Neuron (in vitro differentiated cells): ENCODE measurements around the gene TFAP2E.

Experiments used
- H2AFZ ChIP-seq: one replicate; pipeline ENCODE4 v1.6.1; 2013; ENCODE audit warnings: low read depth, mild to moderate bottlenecking, inconsistent platforms, low read length, moderate library complexity
- H3K27me3 ChIP-seq: one replicate; pipeline ENCODE4 v1.6.1; 2013; ENCODE audit warnings: low read length; ENCODE audit not compliant: insufficient read depth
- H3K36me3 ChIP-seq: one replicate; pipeline ENCODE4 v1.6.1; 2013; ENCODE audit warnings: low read length; ENCODE audit not compliant: insufficient read depth
- H3K4me1 ChIP-seq: one replicate; pipeline ENCODE4 v1.6.1; 2013; ENCODE audit warnings: low read length; ENCODE audit not compliant: insufficient read depth
- H3K4me3 ChIP-seq: 2 replicates; pipeline ENCODE4 v1.5.1; 2013; ENCODE audit warnings: mild to moderate bottlenecking, low read length, moderate library complexity
- H3K9me3 ChIP-seq: one replicate; pipeline ENCODE4 v1.6.1; 2013; ENCODE audit warnings: low read length

Gene TFAP2E

GRCh38 chr1:35603468-35603867 is 30.4 kb downstream of the TFAP2E start:
- Histone ChIP-seq H3K27me3 (no peaks in the 10 kb centered on the region), H3K4me1 (peaks cover 19% of the 10 kb centered on the region), H3K9me3 (peaks cover 1% of the 10 kb centered on the region), H3K36me3 (peaks cover 59% of the 10 kb centered on the region), H3K4me3 (no peak overlapping the region), H2AFZ (no peak overlapping the region)

- peaks cover 64% of the 10 kb centered on the region for H3K36me3 ChIP-seq
- peaks cover 1% of the 10 kb centered on the region for H3K9me3 ChIP-seq
- no peak overlapping the region for H3K4me3 ChIP-seq
- no peak overlapping the region for H2AFZ ChIP-seq
- H3K27me3 ChIP-seq = no peaks in the 10 kb centered on the region
- H3K4me1 ChIP-seq = peaks cover 19% of the 10 kb centered on the region
These were observed 30.8 kb downstream of the TFAP2E start for GRCh38 chr1:35603941-35604340.

GRCh38 chr1:35605071-35605866 is 32.2 kb downstream of the TFAP2E start:
- peaks cover 19% of the 10 kb centered on the region for H3K4me1 ChIP-seq
- H2AFZ ChIP-seq = no peak overlapping the region
- no peaks in the 10 kb centered on the region for H3K27me3 ChIP-seq
- H3K9me3 ChIP-seq = peaks cover 1% of the 10 kb centered on the region
- H3K36me3 ChIP-seq = peaks cover 70% of the 10 kb centered on the region
- H3K4me3 ChIP-seq = no peak overlapping the region

GRCh38 chr1:35605867-35606182 is 32.7 kb downstream of the TFAP2E start:
- H2AFZ ChIP-seq = no peak overlapping the region
- H3K4me1 ChIP-seq = peaks cover 19% of the 10 kb centered on the region
- H3K4me3 ChIP-seq = no peak overlapping the region
- peaks cover 1% of the 10 kb centered on the region for H3K9me3 ChIP-seq
- no peaks in the 10 kb centered on the region for H3K27me3 ChIP-seq
- H3K36me3 ChIP-seq = peaks cover 72% of the 10 kb centered on the region

GRCh38 chr1:35611655-35612054 is 38.5 kb downstream of the TFAP2E start:
- peaks cover 74% of the 10 kb centered on the region for H3K36me3 ChIP-seq
- H3K27me3 ChIP-seq = no peaks in the 10 kb centered on the region
- H3K9me3 ChIP-seq = peaks cover 1% of the 10 kb centered on the region
- no peak overlapping the region for H2AFZ ChIP-seq
- no peak overlapping the region for H3K4me3 ChIP-seq
- H3K4me1 ChIP-seq = no peaks in the 10 kb centered on the region

- Histone ChIP-seq H3K9me3 (no peaks in the 10 kb centered on the region), H3K36me3 (peaks cover 68% of the 10 kb centered on the region)
These were observed 42.3 kb downstream of the TFAP2E start for GRCh38 chr1:35615440-35615839.

GRCh38 chr1:35619237-35620121 is 46.4 kb downstream of the TFAP2E start:
- Histone ChIP-seq H3K9me3 (no peaks in the 10 kb centered on the region), H3K4me1 (no peaks in the 10 kb centered on the region), H2AFZ (no peak overlapping the region), H3K4me3 (no peak overlapping the region), H3K36me3 (peaks cover 52% of the 10 kb centered on the region), H3K27me3 (no peaks in the 10 kb centered on the region)

More at GRCh38 chr1:35615440-35615839, 42.3 kb downstream of the TFAP2E start:
- H3K27me3 ChIP-seq = no peaks in the 10 kb centered on the region
- H3K4me3 ChIP-seq = no peak overlapping the region
- no peaks in the 10 kb centered on the region for H3K4me1 ChIP-seq
- H2AFZ ChIP-seq = no peak overlapping the region

- Histone ChIP-seq H3K36me3 (peaks cover 47% of the 10 kb centered on the region), H3K4me3 (no peak overlapping the region), H3K27me3 (no peaks in the 10 kb centered on the region), H3K4me1 (no peaks in the 10 kb centered on the region), H2AFZ (no peak overlapping the region), H3K9me3 (no peaks in the 10 kb centered on the region)
These were observed 49.5 kb downstream of the TFAP2E start for GRCh38 chr1:35622510-35623178.

- H3K9me3 ChIP-seq = no peaks in the 10 kb centered on the region
- no peaks in the 10 kb centered on the region for H3K4me1 ChIP-seq
- H3K4me3 ChIP-seq = no peak overlapping the region
- no peaks in the 10 kb centered on the region for H3K27me3 ChIP-seq
- H2AFZ ChIP-seq = no peak overlapping the region
- peaks cover 46% of the 10 kb centered on the region for H3K36me3 ChIP-seq
These were observed 50.7 kb downstream of the TFAP2E start for GRCh38 chr1:35623832-35624231.

- Histone ChIP-seq H3K4me3 (no peak overlapping the region), H3K36me3 (peaks cover 73% of the 10 kb centered on the region), H3K27me3 (no peaks in the 10 kb centered on the region), H3K4me1 (no peaks in the 10 kb centered on the region), H2AFZ (no peak overlapping the region), H3K9me3 (no peaks in the 10 kb centered on the region)
These were observed 55.9 kb downstream of the TFAP2E start for GRCh38 chr1:35629051-35629450.

GRCh38 chr1:35631396-35631795 is 58.3 kb downstream of the TFAP2E start:
- H3K4me3 ChIP-seq = no peak overlapping the region
- H3K9me3 ChIP-seq = no peaks in the 10 kb centered on the region
- H2AFZ ChIP-seq = no peak overlapping the region
- H3K4me1 ChIP-seq = no peaks in the 10 kb centered on the region
- H3K27me3 ChIP-seq = no peaks in the 10 kb centered on the region
- H3K36me3 ChIP-seq = peaks cover 90% of the 10 kb centered on the region

GRCh38 chr1:35633547-35633946 is 60.4 kb downstream of the TFAP2E start:
- no peaks in the 10 kb centered on the region for H3K27me3 ChIP-seq
- no peak overlapping the region for H2AFZ ChIP-seq
- no peak overlapping the region for H3K4me3 ChIP-seq
- no peaks in the 10 kb centered on the region for H3K9me3 ChIP-seq
- H3K4me1 ChIP-seq = peaks cover 7% of the 10 kb centered on the region
- peaks cover 86% of the 10 kb centered on the region for H3K36me3 ChIP-seq

GRCh38 chr1:35637401-35637809 is 64.3 kb downstream of the TFAP2E start:
- H3K9me3 ChIP-seq = no peaks in the 10 kb centered on the region
- H3K4me1 ChIP-seq = peaks cover 18% of the 10 kb centered on the region
- no peak overlapping the region for H3K4me3 ChIP-seq
- peaks cover 53% of the 10 kb centered on the region for H3K36me3 ChIP-seq
- H2AFZ ChIP-seq = no peak overlapping the region
- no peaks in the 10 kb centered on the region for H3K27me3 ChIP-seq
